HCT116 (cell line): ENCODE data around the gene HOXA11. TPM values are rescaled to one million over a fixed set of nuclear protein-coding genes. Genes with fewer than 3 reads are reported as not detected.

Source experiments
- ATAC-seq: fragments of 200-7000 bp; cut with Tn5 transposase; 2 replicates; pipeline ENCODE4 v1.9.1; 2020; ENCODE audit warnings: mild to moderate bottlenecking, moderate library complexity
- BruUV-seq: library from RNA; stranded (reverse); fragments of 400-500 nt; replicated peaks from 2 replicates; lab custom pipeline; 2021; lab: Mats Ljungman, UMichigan
- CTCF ChIA-PET: fragments of 300-600 bp; sonication (Branson Sonifier 250); formaldehyde crosslinking; loops from one replicate; lab custom pipeline; 2021; ENCODE audit warnings: antibody characterized with exemption; lab: Charles Lee
- POLR2A ChIA-PET: fragments of 300-600, 350-600 bp; sonication (Branson Sonifier 250); formaldehyde crosslinking; loops from one replicate; lab custom pipeline; 2021; ENCODE audit warnings: antibody characterized with exemption; lab: Charles Lee
- RAD21 ChIA-PET, 2 experiments: fragments of 300-600 bp; sonication (Branson Sonifier 250); formaldehyde crosslinking; loops; one replicate each; lab custom pipeline; 2023; ENCODE audit warnings: low total read pairs in 2 of 2; ENCODE audit not compliant: uncharacterized antibody in 2 of 2, unreplicated experiment in 2 of 2, low non-redundant PET in 1 of 2; lab: Charles Lee
- DNase-seq: peaks from one replicate; pipeline ENCODE4 v3.0.0-alpha.2; 2010; ENCODE audit warnings: low read depth, low spot score
- H2AFZ ChIP-seq: fragments of 200-600 bp; shearing (Covaris generic), sonication (generic); 2 replicates; pipeline ENCODE4 v1.6.1; 2017; ENCODE audit warnings: low read depth, mixed run types, mixed read lengths, antibody characterized with exemption, low read length; ENCODE audit not compliant: poor library complexity, severe bottlenecking
- H3K27ac ChIP-seq: 2 replicates; pipeline ENCODE4 v1.5.1; 2012; ENCODE audit warnings: low read depth, low read length
- H3K27me3 ChIP-seq: fragments of 200-600 bp; sonication (generic); 2 replicates; pipeline ENCODE4 v1.6.1; 2016; ENCODE audit warnings: mixed run types, low read length, mixed read lengths; ENCODE audit not compliant: insufficient read depth
- H3K36me3 ChIP-seq, 2 experiments: fragments of 200-500 bp in 1 of 2; fragments of 200-600 bp in 1 of 2; sonication (Bioruptor generic) in 1 of 2; sonication (generic) in 1 of 2; 2 replicates each; pipeline versions ENCODE4 v1.5.1 to v1.6.1; 2014 to 2016; ENCODE audit warnings: low read length in 2 of 2, inconsistent platforms in 1 of 2, mixed read lengths in 1 of 2, mixed run types in 1 of 2; ENCODE audit not compliant: insufficient read depth in 2 of 2, control insufficient read depth in 1 of 2
- H3K4me1 ChIP-seq, 2 experiments: fragments of 200-600 bp in 1 of 2; sonication (generic) in 1 of 2; 2 replicates each; pipeline versions ENCODE4 v1.5.1 to v1.6.1; 2012 to 2017; ENCODE audit warnings: low read length in 2 of 2, inconsistent platforms in 1 of 2, mild to moderate bottlenecking in 1 of 2, mixed read lengths in 1 of 2, mixed run types in 1 of 2, moderate library complexity in 1 of 2; ENCODE audit not compliant: insufficient read depth in 2 of 2, control insufficient read depth in 1 of 2
- H3K4me2 ChIP-seq: fragments of 200-600 bp; sonication (generic); 2 replicates; pipeline ENCODE4 v1.6.1; 2017; ENCODE audit warnings: mixed run types, low read length, mixed read lengths
- H3K4me3 ChIP-seq, 2 experiments: fragments of 200-600 bp in 1 of 2; sonication (generic) in 1 of 2; replicated peaks in 1 of 2; 2 replicates each; pipeline ENCODE4 v1.5.1; 2011 to 2016; ENCODE audit warnings: low read length in 2 of 2, control low read depth in 1 of 2, low read depth in 1 of 2, mild to moderate bottlenecking in 1 of 2, mixed read lengths in 1 of 2, mixed run types in 1 of 2
- H3K79me2 ChIP-seq: fragments of 200-600 bp; sonication (generic); 2 replicates; pipeline ENCODE4 v1.6.1; 2017; ENCODE audit warnings: mild to moderate bottlenecking, mixed run types, low read length, moderate library complexity, mixed read lengths; ENCODE audit not compliant: insufficient read depth
- H3K9ac ChIP-seq: fragments of 200-600 bp; sonication (generic); 2 replicates; pipeline ENCODE4 v1.6.1; 2016; ENCODE audit warnings: low read length, mixed read lengths
- H3K9me2 ChIP-seq: fragments of 200-600 bp; sonication (generic), shearing (Covaris generic); 2 replicates; pipeline ENCODE4 v1.6.1; 2017; ENCODE audit warnings: mixed run types, mild to moderate bottlenecking, moderate library complexity; ENCODE audit not compliant: insufficient read depth
- H3K9me3 ChIP-seq, 2 experiments: fragments of 200-500 bp in 1 of 2; fragments of 200-600 bp in 1 of 2; sonication (Bioruptor generic) in 1 of 2; sonication (generic) in 1 of 2; 2 replicates each; pipeline ENCODE4 v1.6.1; 2014 to 2017; ENCODE audit warnings: low read length in 2 of 2, mixed read lengths in 2 of 2, inconsistent platforms in 1 of 2, low read depth in 1 of 2, mild to moderate bottlenecking in 1 of 2, mixed run types in 1 of 2, moderate library complexity in 1 of 2; ENCODE audit not compliant: control insufficient read depth in 1 of 2, insufficient read depth in 1 of 2
- H4K20me1 ChIP-seq: fragments of 200-600 bp; sonication (generic), shearing (Covaris generic); 2 replicates; pipeline ENCODE4 v1.6.1; 2017; ENCODE audit warnings: mixed run types, mild to moderate bottlenecking, moderate library complexity; ENCODE audit not compliant: insufficient read depth
- EGR1 ChIP-seq: IDR thresholded peaks from 2 replicates; pipeline ENCODE4 v1.6.1; 2012; ENCODE audit warnings: low read depth
- POLR2A ChIP-seq: IDR thresholded peaks from 2 replicates; pipeline ENCODE4 v1.7.0; 2011; ENCODE audit warnings: borderline replicate concordance; ENCODE audit not compliant: insufficient read depth, insufficient read length; ENCODE audit errors: extremely low read depth
- SIN3A ChIP-seq: IDR thresholded peaks from 2 replicates; pipeline ENCODE4 v1.6.1; 2012; ENCODE audit warnings: low read depth
- TCF7L2 ChIP-seq: IDR thresholded peaks from 2 replicates; pipeline ENCODE4 v1.7.0; 2011; ENCODE audit warnings: borderline replicate concordance, inconsistent platforms; ENCODE audit not compliant: insufficient read depth, insufficient read length; ENCODE audit errors: extremely low read depth
- ZFX ChIP-seq: fragments of 450-650 bp; IDR thresholded peaks from 2 replicates; pipeline ENCODE4 v1.6.1; 2017
- intact Hi-C: fragments of 100-400 bp; cut with micrococcal nuclease; formaldehyde crosslinking; loops from 2 replicates; pipeline ENCODE4 v1.10.0; 2022
- total RNA-seq: library from RNA; stranded (reverse); gene quantifications from one replicate; pipeline ENCODE4 v1.2.1, GENCODE V29; 2021; ENCODE audit not compliant: unreplicated experiment
- TF ChIP-seq, protein P1 (sequence below): IDR thresholded peaks from 2 replicates; pipeline ENCODE4 v1.6.1; 2012

Gene HOXA11
- total RNA-seq, 1 experiment from 2014 or later: 6.8 TPM

GRCh38 chr7:27184337-27185012 is 557 bp downstream of the HOXA11 start:
- Histone ChIP-seq H3K27me3 (no peaks in the 10 kb centered on the region), H3K4me3 (peak overlapping the region; percentile 70 to 85), H3K36me3 (no peaks in the 10 kb centered on the region), H3K9me2 (no peaks in the 10 kb centered on the region), H3K9me3 (no peaks in the 10 kb centered on the region), H3K27ac (peak overlapping the region; percentile 88), H3K4me2 (peak overlapping the region; percentile 100), H3K9ac (peak overlapping the region; percentile 85), H3K4me1 (peaks cover 25 to 48% of the 10 kb centered on the region in 2 experiments), H2AFZ (peak overlapping the region; percentile 78), H3K79me2 (peaks cover 19% of the 10 kb centered on the region; the same call in 1 of the 2 replicates), H4K20me1 (no peaks in the 10 kb centered on the region)
- TF ChIP-seq EGR1: peak; percentile 89
- TF ChIP-seq ZFX: peak; percentile 78
- TF ChIP-seq, protein P1, sequence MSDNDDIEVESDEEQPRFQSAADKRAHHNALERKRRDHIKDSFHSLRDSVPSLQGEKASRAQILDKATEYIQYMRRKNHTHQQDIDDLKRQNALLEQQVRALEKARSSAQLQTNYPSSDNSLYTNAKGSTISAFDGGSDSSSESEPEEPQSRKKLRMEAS: peak; percentile 48; the same call in 1 of the 2 replicates
- TF ChIP-seq TCF7L2: peak; percentile 37
- TF ChIP-seq SIN3A: no peak
- ChIA-PET POLR2A (interaction anchor here (1.2 to 1.4 kb wide), 2 partner anchors 10 to 16 kb away, joined by 5 to 7 read pairs; partner anchors contain the start of gene HOXA10), RAD21 (interaction anchor here in 1 of 2 experiments (1.4 kb wide), 1 partner anchor 12 kb away, joined by 7 read pairs; no protein-coding TSS in a partner anchor), CTCF (interaction anchor here (1.4 to 2.0 kb wide), 2 partner anchors 11 to 909 kb away, joined by 7 to 9 read pairs; no protein-coding TSS in a partner anchor)
- no peak for DNase-seq
- ATAC-seq: peak; percentile 66
- BruUV-seq: no TSS peak
- intact Hi-C loops: no loop called here

GRCh38 chr7:27183682-27184336 is 1.2 kb downstream of the HOXA11 start:
- TF ChIP-seq, protein P1: peak; percentile 56
- TF ChIP-seq POLR2A: no peak
- TF ChIP-seq, all 23 proteins: peak for 1
- H2AFZ ChIP-seq: no peak overlapping the region
- peak overlapping the region; percentile 88 for H3K27ac ChIP-seq
- ChIA-PET POLR2A (interaction anchor here (1.2 to 1.4 kb wide), 2 partner anchors 9 to 16 kb away, joined by 5 to 7 read pairs; partner anchors contain the start of gene HOXA10), RAD21 (interaction anchor here in 1 of 2 experiments (1.4 kb wide), 1 partner anchor 12 kb away, joined by 7 read pairs; no protein-coding TSS in a partner anchor), CTCF (interaction anchor here (1.4 to 2.0 kb wide), 3 partner anchors 12 to 910 kb away, joined by 5 to 9 read pairs (median 7); no protein-coding TSS in a partner anchor)
- peaks cover 19% of the 10 kb centered on the region; the same call in 1 of the 2 replicates for H3K79me2 ChIP-seq
- H3K4me1 ChIP-seq: peaks cover 28 to 54% of the 10 kb centered on the region in 2 experiments
- ATAC-seq (no peak), DNase-seq (no peak)
- peak overlapping the region; percentile 70 to 85 for H3K4me3 ChIP-seq
- BruUV-seq: TSS peak; percentile 62
- no peaks in the 10 kb centered on the region for H4K20me1 ChIP-seq
- H3K9me2 ChIP-seq: no peaks in the 10 kb centered on the region
- intact Hi-C loops: no loop called here
- H3K4me2 ChIP-seq: peak overlapping the region; percentile 100
- H3K27me3 ChIP-seq: no peaks in the 10 kb centered on the region
- no peaks in the 10 kb centered on the region for H3K9me3 ChIP-seq
- no peaks in the 10 kb centered on the region for H3K36me3 ChIP-seq
- H3K9ac ChIP-seq: peak overlapping the region; percentile 85
